ENCODE data around the gene GLRX. TPM values are rescaled to one million over a fixed set of nuclear protein-coding genes. Genes with fewer than 3 reads are reported as not detected.

The GLRX gene
- total and polyA plus RNA-seq, 2 of the 4 experiments (the other 2 are of a cell fraction): 142 to 193 TPM

GRCh38 chr5:95846554-95847260, 24.2 kb upstream of the GLRX start (continued):
- TF ChIP-seq RAD21 (IDR thresholded peaks at IDR 0.05; ENCODE audit: low read length) (peak; percentile 93), RCOR1 (IDR thresholded peaks at IDR 0.05; ENCODE audit: insufficient replicate concordance, low read length) (no peak)

DNA sequence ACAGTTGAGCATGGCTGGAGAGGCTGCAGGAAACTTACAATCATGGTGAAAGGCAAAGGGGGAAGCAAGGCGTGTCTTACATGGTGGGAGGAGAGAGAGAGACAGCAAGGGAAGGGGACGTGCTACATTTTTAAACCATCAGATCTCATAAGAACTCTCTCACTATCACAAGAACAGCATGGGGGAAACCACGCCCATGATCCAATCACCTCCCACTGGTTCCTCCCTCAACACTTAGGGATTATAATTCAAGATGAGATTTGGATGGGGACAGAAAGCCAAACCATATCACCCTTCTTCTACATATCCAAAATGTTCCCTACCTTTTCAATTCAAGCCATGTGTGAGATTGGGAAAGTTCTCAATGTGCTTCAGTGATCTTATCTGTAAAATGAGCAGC, 22.9 kb upstream of the GLRX start:
- no peak overlapping the region for H4K5ac ChIP-seq (ENCODE audit: low read depth, low read length)
- H3K27me3 ChIP-seq (ENCODE audit: control insufficient read depth, insufficient read depth, low read length): no peaks in the 10 kb centered on the region
- no peak overlapping the region for H2BK5ac ChIP-seq (ENCODE audit: low read depth, low read length, poor library complexity, severe bottlenecking)
- H2BK20ac ChIP-seq (ENCODE audit: low read depth, low read length): no peak overlapping the region
- no peak overlapping the region for H3K18ac ChIP-seq (ENCODE audit: low read depth, low read length)
- H3K9me1 ChIP-seq (ENCODE audit: insufficient read depth, low read length): peaks cover 7% of the 10 kb centered on the region; the same call in 1 of the 2 replicates
- peaks cover 13% of the 10 kb centered on the region for H3K4me1 ChIP-seq (ENCODE audit: control insufficient read depth, insufficient read depth, low read length)
- no TSS peak for BruUV-seq (replicated peaks)
- no peaks in the 10 kb centered on the region for H3K36me3 ChIP-seq (ENCODE audit: control insufficient read depth, insufficient read depth, low read length)
- dilution Hi-C loops (cut with HindIII; ENCODE audit: low sequenced_read_pairs, unreplicated experiment) (no loop called here), intact Hi-C loops (cut with micrococcal nuclease) (loop anchor here (5.0 kb wide), 1 partner anchor 288 kb away; the partner anchor contains the start of gene ARSK), in situ Hi-C loops (cut with MboI; ENCODE audit: low sequenced_read_pairs) (loop anchor here (10.0 kb wide), 2 partner anchors 181 to 291 kb away; partner anchors contain the start of genes ARSK and SKIC3)
- no peak overlapping the region for H3K4me3 ChIP-seq (ENCODE audit: insufficient read depth, low read depth, low read length)
- POLR2A ChIA-PET (ENCODE audit: unreplicated experiment): no interaction called here
- no peak overlapping the region for H3K27ac ChIP-seq (ENCODE audit: insufficient read depth, low read length)
- no peaks in the 10 kb centered on the region for H4K20me1 ChIP-seq (ENCODE audit: insufficient read depth, low read length)
- H3K4ac ChIP-seq (ENCODE audit: low read depth, low read length): no peak overlapping the region
- WGBS, 2 experiments (ENCODE audit: extremely low coverage in 2 of 2, insufficient read length in 1 of 2): no CpG with 5 or more reads among the region's 3 CpGs
- H2AK9ac ChIP-seq (replicated peaks; ENCODE audit: low read depth, low read length, poor library complexity): no peak overlapping the region
- H3K9me3 ChIP-seq (ENCODE audit: control insufficient read depth, insufficient read depth, low read length): no peaks in the 10 kb centered on the region
- no peak overlapping the region for H2BK15ac ChIP-seq (ENCODE audit: low read depth, low read length)
- 0 out of 4 replicates have a peak, but pooled peaks cover 0 to 2% of the 10 kb centered on the region in 2 experiments for H3K79me1 ChIP-seq (ENCODE audit: low read depth in 1 of 2, low read length in 2 of 2)
- H2BK120ac ChIP-seq (ENCODE audit: low read depth, low read length): no peak overlapping the region
- no peak overlapping the region for H3K23ac ChIP-seq (ENCODE audit: low read depth, low read length)
- DNase-seq (no peak), ATAC-seq (ENCODE audit: low read depth) (no peak)
- no peak overlapping the region for H3K14ac ChIP-seq (replicated peaks; ENCODE audit: low read depth, low read length)
- no peak overlapping the region for H2AK5ac ChIP-seq (ENCODE audit: low read depth, low read length)
- no peak overlapping the region for H3K9ac ChIP-seq (ENCODE audit: low read depth, low read length)
- CTCF ChIA-PET: no interaction called here
- H4K8ac ChIP-seq (ENCODE audit: low read depth in 2 of 2, low read length in 2 of 2): no peak overlapping the region
- no peak overlapping the region for H3K56ac ChIP-seq (ENCODE audit: extremely low read depth, insufficient read depth, low read length)
- H2AFZ ChIP-seq (replicated peaks; ENCODE audit: low read length, poor library complexity): no peak overlapping the region
- peak overlapping the region; percentile 35; the same call in 1 of the 2 replicates for H4K91ac ChIP-seq (ENCODE audit: insufficient read depth, low read depth, low read length)
- H3K4me2 ChIP-seq (ENCODE audit: low read depth, low read length): no peak overlapping the region
- TF ChIP-seq NFE2L2 (IDR thresholded peaks at IDR 0.05; ENCODE audit: low read depth, low read length): no peak
- TF ChIP-seq RAD21 (IDR thresholded peaks at IDR 0.05; ENCODE audit: low read length): no peak
- TF ChIP-seq USF2 (IDR thresholded peaks at IDR 0.05; ENCODE audit: low read depth, low read length): no peak
- no peak for TF ChIP-seq SMC3 (IDR thresholded peaks at IDR 0.05; ENCODE audit: low read depth, low read length)
- TF ChIP-seq CEBPB (IDR thresholded peaks at IDR 0.05; ENCODE audit: low read depth, low read length): no peak
- TF ChIP-seq RFX5 (IDR thresholded peaks at IDR 0.05; ENCODE audit: low read depth, low read length): no peak
- no peak for TF ChIP-seq FOS (IDR thresholded peaks at IDR 0.05; ENCODE audit: low read depth, low read length)
- TF ChIP-seq, protein P1, sequence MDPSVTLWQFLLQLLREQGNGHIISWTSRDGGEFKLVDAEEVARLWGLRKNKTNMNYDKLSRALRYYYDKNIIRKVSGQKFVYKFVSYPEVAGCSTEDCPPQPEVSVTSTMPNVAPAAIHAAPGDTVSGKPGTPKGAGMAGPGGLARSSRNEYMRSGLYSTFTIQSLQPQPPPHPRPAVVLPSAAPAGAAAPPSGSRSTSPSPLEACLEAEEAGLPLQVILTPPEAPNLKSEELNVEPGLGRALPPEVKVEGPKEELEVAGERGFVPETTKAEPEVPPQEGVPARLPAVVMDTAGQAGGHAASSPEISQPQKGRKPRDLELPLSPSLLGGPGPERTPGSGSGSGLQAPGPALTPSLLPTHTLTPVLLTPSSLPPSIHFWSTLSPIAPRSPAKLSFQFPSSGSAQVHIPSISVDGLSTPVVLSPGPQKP (IDR thresholded peaks at IDR 0.05; ENCODE audit: borderline replicate concordance, low read depth, low read length): no peak
- TF ChIP-seq POLR2A (IDR thresholded peaks at IDR 0.05; ENCODE audit: low read depth, low read length): no peak
- no peak for TF ChIP-seq BHLHE40 (IDR thresholded peaks at IDR 0.05; ENCODE audit: low read depth, low read length)
- TF ChIP-seq RCOR1 (IDR thresholded peaks at IDR 0.05; ENCODE audit: insufficient replicate concordance, low read length): no peak
- no peak for TF ChIP-seq MAFK (IDR thresholded peaks at IDR 0.05; ENCODE audit: low read depth, low read length)
- TF ChIP-seq MAZ (IDR thresholded peaks at IDR 0.05; ENCODE audit: borderline replicate concordance, low read depth, low read length): no peak
- no peak for TF ChIP-seq MXI1 (IDR thresholded peaks at IDR 0.05; ENCODE audit: borderline replicate concordance, low read depth, low read length)
